AG09319 (cell line): ENCODE data around the gene PHF1.

ENCODE experiments used
- DNase-seq: peaks from one replicate; pipeline ENCODE4 v3.0.0-alpha.2; 2010; ENCODE audit warnings: low read depth; ENCODE audit errors: extremely low read depth
- CTCF ChIP-seq: IDR thresholded peaks from 2 replicates; pipeline ENCODE4 v1.5.1; 2011; ENCODE audit warnings: low read depth, mild to moderate bottlenecking, inconsistent platforms, low read length, moderate library complexity

Gene PHF1

DNA sequence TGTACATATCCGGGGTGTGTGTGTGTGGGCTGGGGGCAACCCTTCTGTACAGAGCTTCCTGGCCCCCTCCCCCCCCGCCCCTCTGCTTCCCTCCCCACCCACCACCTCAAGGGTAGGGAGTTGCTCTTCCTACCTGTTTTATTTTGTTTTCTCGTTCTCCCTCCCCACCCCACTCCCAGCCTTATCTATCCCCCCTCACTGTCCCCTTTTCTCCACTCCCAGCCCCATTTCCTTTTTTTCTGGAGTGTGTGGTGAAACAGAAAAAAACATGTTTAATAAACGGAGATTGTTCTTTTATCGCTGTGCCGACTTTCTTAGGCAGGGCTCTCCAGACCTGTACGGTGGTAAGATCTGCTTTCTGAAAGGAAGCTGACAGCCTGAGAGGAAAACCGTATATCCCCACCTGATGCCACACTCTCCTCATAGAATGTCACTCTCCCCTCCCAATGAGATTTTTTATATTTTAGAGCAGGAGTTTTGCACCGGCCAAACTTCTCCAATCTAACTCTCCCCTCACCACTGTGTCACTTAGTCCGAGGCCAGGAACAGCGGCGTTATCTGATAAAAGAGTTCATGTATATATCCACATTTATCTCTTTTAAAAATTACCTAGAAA, 42.7 kb downstream of the PHF1 start:
- DNase-seq = no peak
- TF ChIP-seq CTCF = no peak

DNA sequence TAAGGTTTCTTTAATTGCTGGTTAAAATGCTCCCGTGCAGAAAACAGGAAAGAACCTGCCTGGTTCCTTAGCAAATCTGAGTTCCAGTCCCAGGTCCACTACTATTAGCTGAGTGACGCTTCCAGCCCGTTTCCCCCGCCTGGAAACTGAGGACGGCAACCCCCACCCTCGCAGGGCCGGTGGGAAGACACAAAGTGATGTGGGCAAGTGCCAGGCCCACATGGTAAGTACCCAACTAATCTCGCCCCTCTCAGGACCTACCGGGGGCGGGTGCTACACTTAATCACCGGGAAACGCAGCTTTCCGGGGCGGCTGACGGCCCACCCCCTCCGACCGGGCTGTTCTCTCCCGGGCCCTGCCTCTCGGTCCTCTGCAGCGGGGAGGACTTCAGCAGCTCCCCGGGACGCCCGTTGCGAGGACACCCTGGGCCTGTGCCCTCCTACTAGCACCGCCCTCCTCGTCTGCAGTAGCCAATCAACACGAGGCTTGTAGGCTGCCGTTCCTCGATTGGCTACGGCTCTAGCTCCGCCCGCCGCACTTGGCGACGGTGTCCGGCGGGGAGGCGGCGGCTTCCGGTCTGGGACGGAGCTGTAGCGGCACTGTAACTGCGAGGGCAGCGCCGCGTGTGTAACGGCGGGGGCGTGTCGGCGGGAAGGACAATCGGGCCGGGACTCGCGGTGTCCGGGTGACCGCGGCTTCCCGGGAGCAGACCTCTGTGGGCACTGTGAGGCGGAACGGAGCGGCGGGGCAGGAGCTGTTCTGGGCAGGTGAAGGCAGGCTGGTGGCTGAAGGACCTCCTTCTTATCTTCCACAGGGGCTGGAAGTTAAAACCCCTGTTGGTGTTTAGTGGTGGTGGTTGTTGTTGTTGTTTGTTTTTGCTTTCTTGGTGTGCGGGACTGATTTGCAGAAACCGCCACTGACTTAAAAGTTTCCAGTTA, 43.5 kb downstream of the PHF1 start, which contains the start of gene ZBTB9:
ZBTB9 (plus strand) TSS at position 568 of the 938 bp plus-strand sequence. CDS start 525 bp downstream, outside the sequence.
- TF ChIP-seq CTCF = no peak
- peak; percentile 91 for DNase-seq

GRCh38 chr6:33455051-33455450, 44.2 kb downstream of the PHF1 start:
- DNase-seq = no peak
- TF ChIP-seq CTCF = no peak

- TF ChIP-seq CTCF = no peak
- no peak for DNase-seq
These were observed 45.3 kb downstream of the PHF1 start for GRCh38 chr6:33456156-33456555.

DNA sequence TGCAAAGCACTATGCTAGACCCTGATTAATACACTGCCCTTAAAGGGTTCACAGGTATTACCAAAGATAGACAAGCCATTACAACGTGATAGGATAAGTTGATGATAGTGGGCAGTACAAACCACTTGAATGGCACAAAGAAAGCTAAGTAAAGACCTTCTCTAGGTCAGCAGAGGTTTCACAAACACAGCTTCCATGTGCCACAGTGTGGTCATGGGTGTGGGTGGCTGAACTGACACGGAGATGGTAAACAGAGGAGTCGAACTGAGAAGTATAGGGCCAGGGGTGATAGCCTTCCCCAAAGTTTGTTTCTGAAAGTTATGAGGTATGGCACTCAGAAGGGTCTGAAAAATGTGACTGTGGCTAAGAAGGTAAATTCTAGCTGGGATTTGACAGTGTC, 47.9 kb downstream of the PHF1 start:
- TF ChIP-seq CTCF = no peak
- no peak for DNase-seq

DNA sequence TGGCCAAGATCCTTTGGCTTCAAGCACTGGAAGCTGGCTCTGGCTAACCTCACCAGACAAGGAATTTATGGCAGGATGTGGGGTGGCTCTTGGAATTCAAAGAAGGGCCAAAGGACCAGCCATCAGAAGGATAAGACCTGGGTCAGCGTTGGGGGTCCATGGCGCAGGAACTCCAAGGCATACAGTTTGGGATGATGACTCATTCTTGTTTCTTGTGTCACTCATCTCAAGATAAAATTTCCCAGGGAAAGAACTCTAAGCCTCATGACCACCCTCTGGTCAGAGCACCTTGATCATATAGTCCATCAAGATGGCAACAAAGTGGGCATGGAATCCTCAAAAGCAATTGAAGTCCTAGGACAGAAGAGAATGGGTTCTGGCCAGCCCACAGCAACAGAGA, 48.4 kb downstream of the PHF1 start:
- no peak for DNase-seq

More for the DNA sequence above, 48.4 kb downstream of the PHF1 start:
- TF ChIP-seq CTCF = no peak
